SK-N-SH (cell line): ENCODE measurements around the gene P3H3. TPM values are rescaled to one million over a fixed set of nuclear protein-coding genes. Genes with fewer than 3 reads are reported as not detected.
A peak's percentile ranks its signal among the peaks of the same experiment; 100 is the strongest.
"Not testable (repeated sequence)": the region's sequence is repeated elsewhere in the genome, so short reads cannot be mapped to it uniquely, and the experiment has no call there.

ENCODE experiments used
- CTCF ChIA-PET: fragments of 300-600, 350-600 bp; formaldehyde crosslinking; extraction: SDS; loops from one replicate; lab custom pipeline; 2021; lab: Yijun Ruan, JAX
- POLR2A ChIA-PET: fragments of 350-600 bp; sonication (Branson Sonifier 250); formaldehyde crosslinking; extraction: SDS; loops from one replicate; lab custom pipeline; 2020; ENCODE audit warnings: antibody characterized with exemption, inconsistent platforms; lab: Yijun Ruan, JAX
- DNase-seq: peaks from one replicate; pipeline ENCODE4 v3.0.0; 2012
- H2AFZ ChIP-seq: fragments of 200-600 bp; sonication (generic); 2 replicates; pipeline ENCODE4 v1.8.1; 2016; ENCODE audit warnings: antibody characterized with exemption, mild to moderate bottlenecking, low read depth
- H3F3A ChIP-seq: fragments of 200-600 bp; sonication (generic); replicated peaks from 2 replicates; pipeline ENCODE3; 2016; ENCODE audit warnings: antibody characterized with exemption, mild to moderate bottlenecking; ENCODE audit not compliant: insufficient read depth
- H3K27ac ChIP-seq, 2 experiments: fragments of 200-500 bp in 1 of 2; fragments of 200-600 bp in 1 of 2; sonication (Bioruptor generic) in 1 of 2; sonication (generic), shearing (Covaris generic) in 1 of 2; 2 replicates each; pipeline versions ENCODE4 v1.5.1 to v1.6.1; 2014 to 2016; ENCODE audit warnings: low read depth in 2 of 2, inconsistent platforms in 1 of 2, low read length in 1 of 2, mild to moderate bottlenecking in 1 of 2, mixed read lengths in 1 of 2
- H3K27me3 ChIP-seq: fragments of 200-600 bp; sonication (generic), shearing (Covaris generic); 2 replicates; pipeline ENCODE4 v1.6.1; 2016; ENCODE audit warnings: mixed run types; ENCODE audit not compliant: insufficient read depth
- H3K36me3 ChIP-seq, 2 experiments: fragments of 200-500 bp in 1 of 2; fragments of 200-600 bp in 1 of 2; sonication (Bioruptor generic) in 1 of 2; sonication (generic) in 1 of 2; replicated peaks in 1 of 2; 2 replicates each; pipeline versions ENCODE3 to v1.5.1; 2014 to 2016; ENCODE audit warnings: low read length in 1 of 2, mild to moderate bottlenecking in 1 of 2; ENCODE audit not compliant: insufficient read depth in 2 of 2, control insufficient read depth in 1 of 2
- H3K4me1 ChIP-seq, 2 experiments: fragments of 200-500 bp in 1 of 2; fragments of 200-600 bp in 1 of 2; sonication (Bioruptor generic) in 1 of 2; sonication (generic), shearing (Covaris generic) in 1 of 2; 2 replicates each; pipeline versions ENCODE4 v1.5.1 to v1.6.1; 2014 to 2016; ENCODE audit warnings: low read depth in 1 of 2, low read length in 1 of 2, mixed run types in 1 of 2; ENCODE audit not compliant: insufficient read depth in 2 of 2, control insufficient read depth in 1 of 2
- H3K4me2 ChIP-seq: fragments of 200-600 bp; sonication (generic), shearing (Covaris generic); 2 replicates; pipeline ENCODE4 v1.6.1; 2017; ENCODE audit warnings: mixed run types
- H3K4me3 ChIP-seq, 2 experiments: fragments of 200-500 bp in 1 of 2; fragments of 200-600 bp in 1 of 2; sonication (Bioruptor generic) in 1 of 2; sonication (generic), shearing (Covaris generic) in 1 of 2; 2 replicates each; pipeline versions ENCODE4 v1.5.1 to v1.8.1; 2014 to 2016; ENCODE audit warnings: low read depth in 2 of 2, inconsistent platforms in 1 of 2, low read length in 1 of 2, mild to moderate bottlenecking in 1 of 2, mixed read lengths in 1 of 2, moderate library complexity in 1 of 2
- H3K79me2 ChIP-seq: fragments of 200-600 bp; sonication (generic); 2 replicates; pipeline ENCODE4 v1.8.1; 2017; ENCODE audit warnings: mild to moderate bottlenecking; ENCODE audit not compliant: insufficient read depth
- H3K9ac ChIP-seq: fragments of 200-600 bp; sonication (generic); 2 replicates; pipeline ENCODE4 v1.6.1; 2017; ENCODE audit warnings: mixed run types
- H3K9me2 ChIP-seq: fragments of 200-600 bp; sonication (generic); 2 replicates; pipeline ENCODE4 v1.6.1; 2017; ENCODE audit warnings: mixed run types
- H3K9me3 ChIP-seq: fragments of 200-600 bp; sonication (generic); 2 replicates; pipeline ENCODE4 v1.6.1; 2017; ENCODE audit warnings: mixed run types, mild to moderate bottlenecking, moderate library complexity
- H4K20me1 ChIP-seq: fragments of 200-600 bp; sonication (generic); 2 replicates; pipeline ENCODE4 v1.6.1; 2017; ENCODE audit warnings: mild to moderate bottlenecking, mixed run types; ENCODE audit not compliant: insufficient read depth
- FOSL2 ChIP-seq: IDR thresholded peaks from 2 replicates; pipeline ENCODE4 v1.4.0; 2012; ENCODE audit warnings: low read depth, mild to moderate bottlenecking, moderate library complexity, borderline replicate concordance
- FOXJ3 ChIP-seq: sonication (generic); formaldehyde crosslinking; IDR thresholded peaks from 2 replicates; pipeline ENCODE4 v1.5.1; 2020; ENCODE audit warnings: mild to moderate bottlenecking, missing genetic modification reagents
- TAF1 ChIP-seq: IDR thresholded peaks from 2 replicates; pipeline ENCODE4 v1.6.1; 2012; ENCODE audit warnings: low read depth, mild to moderate bottlenecking, low read length, moderate library complexity, borderline replicate concordance
- TCF12 ChIP-seq: IDR thresholded peaks from 2 replicates; pipeline ENCODE4 v1.4.0; 2012
- WGBS: methylation state at CpG from one replicate; pipeline ENCODE4 v1.1.6; 2017; ENCODE audit warnings: low lambda C conversion rate; 5-methylcytosine and 5-hydroxymethylcytosine counted together
- polyA plus RNA-seq, 3 experiments: library from polyadenylated mRNA; depleted of rRNA; stranded (reverse); fragments of >200 nt; gene quantifications; 2 replicates each; pipeline ENCODE4 v1.2.3, GENCODE V29; 2012
- TF ChIP-seq, protein P1 (sequence below): fragments of 150-350 bp; IDR thresholded peaks from 2 replicates; pipeline ENCODE4 v1.6.1; 2017; ENCODE audit warnings: antibody characterized with exemption, low read length, low read depth, borderline replicate concordance
- TF ChIP-seq, protein P2 (sequence below): IDR thresholded peaks from 2 replicates; pipeline ENCODE4 v1.6.1; 2012; ENCODE audit warnings: mild to moderate bottlenecking, low read depth, low read length, moderate library complexity
- TF ChIP-seq, protein P3 (sequence below): IDR thresholded peaks from 2 replicates; pipeline ENCODE4 v1.4.0; 2012; ENCODE audit warnings: low read depth

The P3H3 gene
- polyA plus RNA-seq, 1 of the 3 experiments (the other 2 are of a cell fraction), result 74.6 TPM

DNA sequence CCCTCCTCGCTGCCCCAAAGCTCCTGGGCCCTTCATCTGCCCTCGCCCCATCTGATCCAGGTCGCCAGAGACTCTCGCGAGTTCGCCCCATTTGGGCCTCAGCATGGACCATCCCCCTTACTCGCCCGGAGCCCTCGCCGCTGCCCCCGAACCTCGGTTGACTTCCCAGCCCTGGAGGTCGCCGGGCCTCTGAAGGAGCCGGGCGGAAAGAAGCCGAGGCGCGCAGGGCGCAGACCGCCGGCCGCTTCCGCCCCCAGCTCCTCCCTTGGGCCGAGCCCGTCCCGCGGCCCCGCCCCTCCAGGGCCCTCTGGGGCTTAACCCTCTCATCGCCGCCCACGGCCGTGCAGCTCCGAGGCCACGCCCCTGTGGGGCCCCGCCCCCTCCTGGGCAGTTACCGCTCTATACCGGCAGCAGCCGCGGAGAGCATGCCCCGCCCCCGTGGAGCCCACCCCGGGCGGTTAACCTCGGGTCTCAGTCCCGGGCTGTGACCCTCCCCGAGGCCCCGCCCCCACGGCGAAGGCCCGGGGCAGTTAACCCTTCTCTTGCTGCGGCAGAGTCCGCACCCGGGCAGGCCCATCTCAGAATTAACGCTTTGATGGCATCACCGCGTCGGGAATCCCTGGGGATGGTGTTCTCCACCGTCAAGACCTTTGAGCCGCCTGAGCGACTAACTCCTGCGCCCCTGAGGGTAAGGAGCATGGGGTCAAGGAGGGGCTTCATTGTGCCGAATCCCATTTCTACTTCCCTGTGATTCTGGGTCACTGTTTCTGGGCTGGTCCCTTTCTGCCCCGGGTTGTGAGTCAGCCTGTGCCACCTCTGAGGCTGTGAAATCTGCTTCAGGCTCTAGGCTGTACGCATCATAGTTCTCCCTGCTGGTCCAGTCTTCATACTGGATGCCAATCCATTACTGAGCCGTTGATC, 45.1 kb downstream of the P3H3 start, which contains the start of gene SPSB2 (continued):
- TF ChIP-seq, protein P1, sequence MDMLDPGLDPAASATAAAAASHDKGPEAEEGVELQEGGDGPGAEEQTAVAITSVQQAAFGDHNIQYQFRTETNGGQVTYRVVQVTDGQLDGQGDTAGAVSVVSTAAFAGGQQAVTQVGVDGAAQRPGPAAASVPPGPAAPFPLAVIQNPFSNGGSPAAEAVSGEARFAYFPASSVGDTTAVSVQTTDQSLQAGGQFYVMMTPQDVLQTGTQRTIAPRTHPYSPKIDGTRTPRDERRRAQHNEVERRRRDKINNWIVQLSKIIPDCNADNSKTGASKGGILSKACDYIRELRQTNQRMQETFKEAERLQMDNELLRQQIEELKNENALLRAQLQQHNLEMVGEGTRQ, result no peak
- TF ChIP-seq TCF12 (no peak), TAF1 (peak; percentile 76), FOXJ3 (CRISPR knock-in tag) (no peak), FOSL2 (no peak)
- TF ChIP-seq, protein P2, sequence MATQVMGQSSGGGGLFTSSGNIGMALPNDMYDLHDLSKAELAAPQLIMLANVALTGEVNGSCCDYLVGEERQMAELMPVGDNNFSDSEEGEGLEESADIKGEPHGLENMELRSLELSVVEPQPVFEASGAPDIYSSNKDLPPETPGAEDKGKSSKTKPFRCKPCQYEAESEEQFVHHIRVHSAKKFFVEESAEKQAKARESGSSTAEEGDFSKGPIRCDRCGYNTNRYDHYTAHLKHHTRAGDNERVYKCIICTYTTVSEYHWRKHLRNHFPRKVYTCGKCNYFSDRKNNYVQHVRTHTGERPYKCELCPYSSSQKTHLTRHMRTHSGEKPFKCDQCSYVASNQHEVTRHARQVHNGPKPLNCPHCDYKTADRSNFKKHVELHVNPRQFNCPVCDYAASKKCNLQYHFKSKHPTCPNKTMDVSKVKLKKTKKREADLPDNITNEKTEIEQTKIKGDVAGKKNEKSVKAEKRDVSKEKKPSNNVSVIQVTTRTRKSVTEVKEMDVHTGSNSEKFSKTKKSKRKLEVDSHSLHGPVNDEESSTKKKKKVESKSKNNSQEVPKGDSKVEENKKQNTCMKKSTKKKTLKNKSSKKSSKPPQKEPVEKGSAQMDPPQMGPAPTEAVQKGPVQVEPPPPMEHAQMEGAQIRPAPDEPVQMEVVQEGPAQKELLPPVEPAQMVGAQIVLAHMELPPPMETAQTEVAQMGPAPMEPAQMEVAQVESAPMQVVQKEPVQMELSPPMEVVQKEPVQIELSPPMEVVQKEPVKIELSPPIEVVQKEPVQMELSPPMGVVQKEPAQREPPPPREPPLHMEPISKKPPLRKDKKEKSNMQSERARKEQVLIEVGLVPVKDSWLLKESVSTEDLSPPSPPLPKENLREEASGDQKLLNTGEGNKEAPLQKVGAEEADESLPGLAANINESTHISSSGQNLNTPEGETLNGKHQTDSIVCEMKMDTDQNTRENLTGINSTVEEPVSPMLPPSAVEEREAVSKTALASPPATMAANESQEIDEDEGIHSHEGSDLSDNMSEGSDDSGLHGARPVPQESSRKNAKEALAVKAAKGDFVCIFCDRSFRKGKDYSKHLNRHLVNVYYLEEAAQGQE, result no peak
- TF ChIP-seq, protein P3, sequence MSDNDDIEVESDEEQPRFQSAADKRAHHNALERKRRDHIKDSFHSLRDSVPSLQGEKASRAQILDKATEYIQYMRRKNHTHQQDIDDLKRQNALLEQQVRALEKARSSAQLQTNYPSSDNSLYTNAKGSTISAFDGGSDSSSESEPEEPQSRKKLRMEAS, result peak; percentile 36; the same call in 1 of the 2 replicates

DNA sequence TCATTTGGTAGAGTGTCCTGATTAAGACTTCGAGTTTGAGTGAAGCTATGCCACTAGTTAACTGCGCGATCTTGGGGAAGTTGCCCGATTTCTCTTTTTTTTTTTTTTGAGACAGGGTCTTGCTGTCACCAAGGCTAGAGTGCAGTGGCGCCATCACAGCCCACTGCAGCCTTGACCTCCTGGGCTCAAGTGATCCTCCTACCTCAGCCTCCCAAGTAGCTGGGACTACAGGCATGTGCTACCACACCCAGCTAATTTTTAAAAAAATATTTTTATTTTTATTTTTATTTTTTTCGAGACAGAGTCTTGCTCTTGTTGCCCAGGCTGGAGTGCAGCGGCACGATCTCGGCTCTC, 45.8 kb downstream of the P3H3 start:
- Histone ChIP-seq H3K9ac (peak overlapping the region; percentile 89), H3K36me3 (peaks cover 19 to 26% of the 10 kb centered on the region in 2 experiments), H3K4me1 (peaks cover 29 to 32% of the 10 kb centered on the region in 2 experiments), H2AFZ (peak overlapping the region; percentile 42), H3K27ac (peak overlapping the region; percentile 69 to 73), H3K79me2 (peaks cover 57% of the 10 kb centered on the region), H3K4me3 (peak overlapping the region; percentile 64 to 91), H4K20me1 (peaks cover 33% of the 10 kb centered on the region), H3K4me2 (peak overlapping the region; percentile 100), H3F3A (peaks cover 35% of the 10 kb centered on the region)
- not testable (repeated sequence) for H3K9me3 ChIP-seq, H3K9me2 ChIP-seq, H3K27me3 ChIP-seq, DNase-seq
- CTCF ChIA-PET, result interaction anchor here (1.2 to 7.5 kb wide), 6 partner anchors 9 to 65 kb away, joined by 3 to 85 read pairs (median 33); partner anchors contain the start of genes LRRC23 and P3H3
- POLR2A ChIA-PET, result interaction anchor here (1.2 to 4.0 kb wide), 4 partner anchors 11 to 108 kb away, joined by 3 to 45 read pairs (median 16); partner anchors contain the start of genes CDCA3, PTMS and USP5
- 65% methylated on average over 9 of the region's 9 CpGs for WGBS

DNA sequence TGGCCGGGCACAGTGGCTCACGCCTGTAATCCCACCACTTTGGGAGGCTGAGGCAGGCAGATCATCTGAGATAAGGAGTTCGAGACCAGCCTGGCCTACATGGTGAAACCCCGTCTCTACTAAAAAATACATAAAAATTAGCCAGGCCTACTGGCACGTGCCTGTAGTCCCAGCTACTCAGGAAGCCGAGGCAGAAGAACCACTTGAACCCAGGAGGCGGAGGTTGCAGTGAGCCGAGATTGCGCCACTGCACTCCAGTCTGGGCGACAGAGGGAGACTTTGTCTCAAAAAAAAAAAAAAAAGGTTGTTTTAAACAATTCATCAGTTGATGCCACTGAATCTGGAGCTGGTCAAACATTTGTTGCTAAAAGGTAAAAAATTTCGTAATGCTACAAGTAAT, 51.6 kb downstream of the P3H3 start:
- H4K20me1 ChIP-seq, H3K9me2 ChIP-seq, H3K9ac ChIP-seq, H3K27me3 ChIP-seq, H3K9me3 ChIP-seq, H3K27ac ChIP-seq, H2AFZ ChIP-seq, H3F3A ChIP-seq, POLR2A ChIA-PET, H3K4me1 ChIP-seq, H3K4me3 ChIP-seq, H3K36me3 ChIP-seq, H3K4me2 ChIP-seq, DNase-seq: not testable (repeated sequence)
- 96% methylated on average over 11 of the region's 11 CpGs for WGBS
- peaks cover 12% of the 10 kb centered on the region; the same call in 1 of the 2 replicates for H3K79me2 ChIP-seq
- CTCF ChIA-PET, result interaction anchor here (1.0 to 2.5 kb wide), 2 partner anchors 11 to 34 kb away, joined by 3 to 9 read pairs; no protein-coding TSS in a partner anchor
